ENCODE results near the gene JUNB. TPM values are rescaled to one million over a fixed set of nuclear protein-coding genes. Genes with fewer than 3 reads are reported as not detected.

The JUNB gene
- total RNA-seq, 1 donor: 88.1 TPM

- H3K4me3 ChIP-seq (ENCODE audit: low read depth, low read length): no peak overlapping the region
- no peak for TF ChIP-seq CTCF (IDR thresholded peaks at IDR 0.05; ENCODE audit: insufficient read depth, low read depth, low read length)
- no peak for DNase-seq (ENCODE audit: low read depth)
These were observed 26.6 kb upstream of the JUNB start for GRCh38 chr19:12764698-12765097.

- peak; percentile 84 for DNase-seq (ENCODE audit: low read depth)
- TF ChIP-seq CTCF (IDR thresholded peaks at IDR 0.05; ENCODE audit: insufficient read depth, low read depth, low read length): peak; percentile 84
- peak overlapping the region; percentile 65 for H3K4me3 ChIP-seq (ENCODE audit: low read depth, low read length)
These were observed 25.2 kb upstream of the JUNB start for GRCh38 chr19:12766051-12766521.

- no peak for TF ChIP-seq CTCF (IDR thresholded peaks at IDR 0.05; ENCODE audit: insufficient read depth, low read depth, low read length)
- H3K4me3 ChIP-seq (ENCODE audit: low read depth, low read length): no peak overlapping the region
- no peak for DNase-seq (ENCODE audit: low read depth)
These were observed 24.1 kb upstream of the JUNB start for GRCh38 chr19:12767150-12767549.

- DNase-seq (ENCODE audit: low read depth): no peak
- no peak overlapping the region for H3K4me3 ChIP-seq (ENCODE audit: low read depth, low read length)
- TF ChIP-seq CTCF (IDR thresholded peaks at IDR 0.05; ENCODE audit: insufficient read depth, low read depth, low read length): no peak
These were observed 23.6 kb upstream of the JUNB start for GRCh38 chr19:12767666-12768065.

GRCh38 chr19:12769689-12770088 is 21.6 kb upstream of the JUNB start:
- TF ChIP-seq CTCF (IDR thresholded peaks at IDR 0.05; ENCODE audit: insufficient read depth, low read depth, low read length): no peak
- no peak overlapping the region for H3K4me3 ChIP-seq (ENCODE audit: low read depth, low read length)
- no peak for DNase-seq (ENCODE audit: low read depth)

GRCh38 chr19:12770922-12771321 is 20.4 kb upstream of the JUNB start:
- H3K4me3 ChIP-seq (ENCODE audit: low read depth, low read length): no peak overlapping the region
- no peak for DNase-seq (ENCODE audit: low read depth)
- TF ChIP-seq CTCF (IDR thresholded peaks at IDR 0.05; ENCODE audit: insufficient read depth, low read depth, low read length): no peak

GRCh38 chr19:12772323-12772722 is 19.0 kb upstream of the JUNB start:
- H3K4me3 ChIP-seq (ENCODE audit: low read depth, low read length): no peak overlapping the region
- no peak for DNase-seq (ENCODE audit: low read depth)
- no peak for TF ChIP-seq CTCF (IDR thresholded peaks at IDR 0.05; ENCODE audit: insufficient read depth, low read depth, low read length)

Data from fibroblast of villous mesenchyme (primary cell).